ENCODE data around the gene MTHFD2.
"Not testable (repeated sequence)": the region's sequence is repeated elsewhere in the genome, so short reads cannot be mapped to it uniquely, and the experiment has no call there.

MTHFD2 gene

DNA sequence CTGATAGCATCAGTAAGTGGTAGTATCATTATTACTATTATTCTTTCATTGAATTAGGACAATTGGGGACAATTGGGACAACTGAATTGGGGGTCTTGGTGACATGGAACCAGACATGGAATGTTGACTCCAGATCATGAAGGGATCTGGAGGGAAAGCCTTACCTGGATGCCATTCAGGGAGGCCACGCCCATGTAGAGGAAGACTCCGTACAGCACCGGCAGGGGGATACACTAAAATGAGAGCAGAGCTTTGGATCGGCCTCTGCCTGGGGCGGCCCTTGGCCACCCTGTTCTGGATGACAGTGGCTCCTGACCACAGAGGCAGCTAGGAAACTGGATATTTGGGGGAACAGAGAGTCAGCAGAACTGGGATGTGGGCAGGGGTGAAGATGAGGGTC lies 29.2 kb downstream of the MTHFD2 start:
- TF ChIP-seq, protein P1, sequence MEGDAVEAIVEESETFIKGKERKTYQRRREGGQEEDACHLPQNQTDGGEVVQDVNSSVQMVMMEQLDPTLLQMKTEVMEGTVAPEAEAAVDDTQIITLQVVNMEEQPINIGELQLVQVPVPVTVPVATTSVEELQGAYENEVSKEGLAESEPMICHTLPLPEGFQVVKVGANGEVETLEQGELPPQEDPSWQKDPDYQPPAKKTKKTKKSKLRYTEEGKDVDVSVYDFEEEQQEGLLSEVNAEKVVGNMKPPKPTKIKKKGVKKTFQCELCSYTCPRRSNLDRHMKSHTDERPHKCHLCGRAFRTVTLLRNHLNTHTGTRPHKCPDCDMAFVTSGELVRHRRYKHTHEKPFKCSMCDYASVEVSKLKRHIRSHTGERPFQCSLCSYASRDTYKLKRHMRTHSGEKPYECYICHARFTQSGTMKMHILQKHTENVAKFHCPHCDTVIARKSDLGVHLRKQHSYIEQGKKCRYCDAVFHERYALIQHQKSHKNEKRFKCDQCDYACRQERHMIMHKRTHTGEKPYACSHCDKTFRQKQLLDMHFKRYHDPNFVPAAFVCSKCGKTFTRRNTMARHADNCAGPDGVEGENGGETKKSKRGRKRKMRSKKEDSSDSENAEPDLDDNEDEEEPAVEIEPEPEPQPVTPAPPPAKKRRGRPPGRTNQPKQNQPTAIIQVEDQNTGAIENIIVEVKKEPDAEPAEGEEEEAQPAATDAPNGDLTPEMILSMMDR (IDR thresholded peaks at IDR 0.05; ENCODE audit: borderline replicate concordance, insufficient read depth, low read depth, low read length), result no peak
- no peak overlapping the region for H3K4me3 ChIP-seq (ENCODE audit: low read depth, low read length)

DNA sequence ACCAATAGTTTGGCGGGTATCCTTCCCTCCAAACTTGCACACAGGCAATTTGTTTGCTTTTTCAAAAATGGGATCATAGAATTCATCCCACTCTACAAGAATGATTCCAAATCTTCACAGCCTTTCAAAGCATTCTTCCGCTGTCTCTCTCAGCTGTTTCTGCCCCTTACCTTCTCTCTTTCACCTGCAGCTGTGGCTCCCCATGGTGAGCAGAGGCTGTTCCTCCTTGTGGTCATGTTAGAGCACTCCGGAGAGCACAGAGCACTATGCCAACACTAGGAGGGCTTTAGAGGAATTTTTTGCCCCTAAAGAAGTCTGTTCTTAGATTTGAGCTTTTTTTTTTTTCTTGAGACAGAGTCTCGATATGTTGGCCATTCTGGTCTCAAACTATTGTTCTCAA lies 30.4 kb downstream of the MTHFD2 start:
- H3K4me3 ChIP-seq (ENCODE audit: low read depth, low read length), result no peak overlapping the region
- TF ChIP-seq, protein P1 (IDR thresholded peaks at IDR 0.05; ENCODE audit: borderline replicate concordance, insufficient read depth, low read depth, low read length), result no peak

DNA sequence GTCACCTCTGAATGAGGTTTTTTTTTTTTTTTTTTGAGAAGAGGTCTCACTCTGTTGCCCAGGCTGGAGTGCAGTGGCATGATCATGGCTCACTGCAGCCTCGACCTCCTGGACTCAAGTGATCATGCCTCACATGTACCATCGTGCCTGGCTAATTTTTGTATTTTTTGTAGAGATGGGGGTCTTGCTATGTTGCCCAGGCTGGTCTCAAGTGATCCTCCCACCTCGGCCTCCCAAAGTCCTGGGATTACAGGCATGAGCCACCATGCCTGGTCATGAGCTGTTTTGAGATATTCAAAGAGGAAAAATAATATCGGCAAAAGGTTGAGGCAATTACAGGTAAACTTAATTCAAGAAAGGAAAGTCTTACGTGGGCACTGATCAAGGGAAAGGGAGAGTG lies 31.4 kb downstream of the MTHFD2 start:
- not testable (repeated sequence) for H3K4me3 ChIP-seq (ENCODE audit: low read depth, low read length)

DNA sequence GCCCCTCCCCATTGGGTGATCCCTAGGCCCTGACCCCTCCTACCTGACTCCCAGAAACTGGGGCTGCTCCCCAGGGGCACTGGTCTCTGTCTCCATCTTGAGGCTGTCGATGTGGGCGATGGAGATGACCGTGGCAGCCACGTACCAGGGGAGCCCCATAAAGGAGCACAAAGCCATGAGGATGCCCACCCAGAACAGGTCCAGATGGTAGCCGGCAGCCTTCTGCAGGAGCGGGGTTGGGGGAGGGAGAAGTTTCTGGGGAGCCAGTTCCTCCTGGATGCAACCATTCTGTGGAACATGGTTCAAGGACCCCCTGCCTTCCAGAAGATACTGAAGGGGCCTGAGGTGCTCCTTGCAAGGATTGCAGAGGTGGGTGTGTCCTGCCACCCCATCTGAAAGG lies 34.0 kb downstream of the MTHFD2 start:
- TF ChIP-seq, protein P1 (IDR thresholded peaks at IDR 0.05; ENCODE audit: borderline replicate concordance, insufficient read depth, low read depth, low read length), result no peak

DNA sequence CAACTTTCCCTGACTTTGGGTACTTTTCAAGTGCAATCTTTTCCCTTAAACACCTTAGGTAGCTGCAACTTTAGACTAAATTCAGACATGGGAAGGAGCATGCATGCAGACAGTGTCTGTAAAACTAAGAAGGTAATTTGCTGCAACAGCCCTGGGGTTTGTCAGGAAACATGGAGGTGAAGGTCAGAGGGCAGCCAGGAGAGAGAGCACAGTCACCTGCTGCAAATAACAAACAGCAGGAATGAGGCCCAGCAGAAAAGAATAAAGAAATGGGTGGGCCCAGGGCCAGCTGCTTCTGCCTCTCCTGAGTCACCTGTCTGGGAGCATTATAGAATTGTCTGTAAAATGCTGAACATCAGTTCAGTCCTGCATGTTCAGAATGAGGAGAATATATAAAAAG lies 35.2 kb downstream of the MTHFD2 start:
- TF ChIP-seq, protein P1 (IDR thresholded peaks at IDR 0.05; ENCODE audit: borderline replicate concordance, insufficient read depth, low read depth, low read length), result no peak
- H3K4me3 ChIP-seq (ENCODE audit: low read depth, low read length), result no peak overlapping the region

More for the DNA sequence above, 34.0 kb downstream of the MTHFD2 start:
- H3K4me3 ChIP-seq (ENCODE audit: low read depth, low read length), result no peak overlapping the region

DNA sequence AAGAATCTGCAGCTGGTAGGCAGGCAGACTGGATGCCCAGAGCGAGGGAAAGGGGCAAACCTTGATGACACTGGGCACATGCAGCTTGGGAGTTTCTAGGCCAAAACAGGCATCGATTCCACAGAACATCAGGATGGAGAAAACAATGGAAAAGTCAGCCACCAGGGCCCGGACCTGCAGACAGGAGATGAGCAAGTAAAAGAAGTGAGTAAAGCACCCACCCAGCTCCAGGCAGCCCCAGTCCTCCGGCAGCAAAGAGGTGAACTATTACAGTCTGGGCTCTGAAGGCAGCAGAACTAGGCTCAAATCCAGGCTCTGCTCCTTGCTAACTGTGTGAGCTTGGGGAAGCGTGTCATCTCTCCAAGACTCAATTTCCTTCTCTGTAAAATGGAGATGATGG lies 36.6 kb downstream of the MTHFD2 start:
- TF ChIP-seq, protein P1 (IDR thresholded peaks at IDR 0.05; ENCODE audit: borderline replicate concordance, insufficient read depth, low read depth, low read length), result no peak
- H3K4me3 ChIP-seq (ENCODE audit: low read depth, low read length), result no peak overlapping the region

DNA sequence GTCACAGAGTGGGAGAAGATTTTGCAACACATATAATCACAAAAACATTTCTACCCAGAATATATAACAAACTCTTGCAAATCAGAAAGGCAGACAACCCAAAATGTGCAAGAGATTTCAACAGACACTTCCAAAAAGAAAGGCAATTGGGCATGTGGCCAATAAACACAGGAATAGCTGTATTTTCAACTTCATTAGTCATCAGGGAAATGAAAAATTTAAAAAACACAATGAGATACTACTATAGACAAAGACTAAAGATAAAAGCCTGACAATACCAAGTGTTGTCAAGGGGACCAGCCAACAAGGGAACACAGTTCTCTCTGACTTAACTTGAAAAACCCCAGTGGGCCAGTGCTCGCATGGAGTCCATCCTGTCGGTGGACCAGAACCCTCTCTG lies 40.5 kb downstream of the MTHFD2 start:
- TF ChIP-seq, protein P1 (IDR thresholded peaks at IDR 0.05; ENCODE audit: borderline replicate concordance, insufficient read depth, low read depth, low read length), result no peak
- H3K4me3 ChIP-seq (ENCODE audit: low read depth, low read length), result no peak overlapping the region

DNA sequence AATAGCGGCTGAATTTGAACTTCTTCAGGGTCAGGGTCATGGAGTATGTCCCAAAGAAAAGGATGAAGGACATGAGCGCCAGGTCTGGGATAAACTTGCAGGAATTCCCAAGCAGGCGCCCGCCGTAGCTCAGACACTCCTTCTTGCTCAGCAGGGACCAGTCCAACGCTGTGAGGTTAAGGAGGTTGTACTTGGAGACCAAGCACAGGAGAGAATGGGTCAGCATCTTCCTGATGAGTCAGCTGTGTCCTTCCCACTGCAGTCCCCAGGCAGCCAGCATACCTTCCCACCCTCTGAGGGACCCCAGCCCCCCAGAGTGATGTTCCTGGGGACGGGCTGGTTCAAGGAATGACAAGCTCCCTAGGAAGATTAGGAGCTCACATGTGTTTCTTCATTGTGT lies 40.9 kb downstream of the MTHFD2 start:
- TF ChIP-seq, protein P1 (IDR thresholded peaks at IDR 0.05; ENCODE audit: borderline replicate concordance, insufficient read depth, low read depth, low read length), result no peak
- H3K4me3 ChIP-seq (ENCODE audit: low read depth, low read length), result no peak overlapping the region
